ENCODE data around the gene MSI2.

DNA sequence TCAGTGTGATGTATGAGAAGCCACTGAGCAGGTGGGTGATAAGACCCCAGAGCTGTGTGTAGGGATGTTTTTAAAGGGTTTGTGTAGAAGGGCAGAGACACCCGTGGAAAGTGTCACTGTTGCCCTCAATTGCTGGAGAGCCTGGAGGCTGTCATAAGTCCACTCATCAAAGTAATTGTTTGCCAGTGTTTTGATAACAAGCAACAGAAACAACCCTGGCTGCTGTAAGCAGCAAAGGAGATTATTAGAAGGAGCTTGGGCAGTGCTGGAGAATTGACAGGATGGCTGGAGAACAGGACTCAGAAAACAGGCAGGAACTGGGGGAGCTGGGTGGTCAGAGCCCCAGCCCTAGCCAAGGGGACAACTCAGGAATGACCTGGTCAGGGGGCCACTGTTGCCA, 369.2 kb downstream of the MSI2 start:
- TF ChIP-seq, protein P1, sequence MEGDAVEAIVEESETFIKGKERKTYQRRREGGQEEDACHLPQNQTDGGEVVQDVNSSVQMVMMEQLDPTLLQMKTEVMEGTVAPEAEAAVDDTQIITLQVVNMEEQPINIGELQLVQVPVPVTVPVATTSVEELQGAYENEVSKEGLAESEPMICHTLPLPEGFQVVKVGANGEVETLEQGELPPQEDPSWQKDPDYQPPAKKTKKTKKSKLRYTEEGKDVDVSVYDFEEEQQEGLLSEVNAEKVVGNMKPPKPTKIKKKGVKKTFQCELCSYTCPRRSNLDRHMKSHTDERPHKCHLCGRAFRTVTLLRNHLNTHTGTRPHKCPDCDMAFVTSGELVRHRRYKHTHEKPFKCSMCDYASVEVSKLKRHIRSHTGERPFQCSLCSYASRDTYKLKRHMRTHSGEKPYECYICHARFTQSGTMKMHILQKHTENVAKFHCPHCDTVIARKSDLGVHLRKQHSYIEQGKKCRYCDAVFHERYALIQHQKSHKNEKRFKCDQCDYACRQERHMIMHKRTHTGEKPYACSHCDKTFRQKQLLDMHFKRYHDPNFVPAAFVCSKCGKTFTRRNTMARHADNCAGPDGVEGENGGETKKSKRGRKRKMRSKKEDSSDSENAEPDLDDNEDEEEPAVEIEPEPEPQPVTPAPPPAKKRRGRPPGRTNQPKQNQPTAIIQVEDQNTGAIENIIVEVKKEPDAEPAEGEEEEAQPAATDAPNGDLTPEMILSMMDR (IDR thresholded peaks at IDR 0.05), result no peak
- TF ChIP-seq POLR2A (IDR thresholded peaks at IDR 0.05), result no peak
